H9 (cell line): Measurements from ENCODE around the gene C1QTNF3. TPM values are rescaled to one million over a fixed set of nuclear protein-coding genes. Genes with fewer than 3 reads are reported as not detected.

Experiments used
- DNase-seq: peaks from one replicate; pipeline ENCODE4 v3.0.0-alpha.2; 2017
- H2AFZ ChIP-seq: one replicate; pipeline ENCODE4 v1.6.1; 2013; ENCODE audit warnings: mild to moderate bottlenecking, low read length, control low read depth, moderate library complexity
- H2AK5ac ChIP-seq: 2 replicates; pipeline ENCODE4 v1.6.1; 2013; ENCODE audit warnings: low read length, control low read depth, mixed read lengths; ENCODE audit not compliant: insufficient read length
- H2BK120ac ChIP-seq: one replicate; pipeline ENCODE4 v1.6.1; 2013; ENCODE audit warnings: low read depth, mild to moderate bottlenecking, low read length, control low read depth, inconsistent platforms; ENCODE audit not compliant: poor library complexity, severe bottlenecking
- H2BK12ac ChIP-seq: 2 replicates; pipeline ENCODE4 v1.6.1; 2013; ENCODE audit warnings: low read length, control low read depth, mixed read lengths, low read depth; ENCODE audit not compliant: insufficient read length
- H2BK15ac ChIP-seq: 2 replicates; pipeline ENCODE4 v1.6.1; 2013; ENCODE audit warnings: low read depth, low read length, control low read depth
- H2BK20ac ChIP-seq: one replicate; pipeline ENCODE4 v1.6.1; 2013; ENCODE audit warnings: low read depth, mild to moderate bottlenecking, low read length, control low read depth, inconsistent platforms; ENCODE audit not compliant: poor library complexity, severe bottlenecking
- H2BK5ac ChIP-seq: 2 replicates; pipeline ENCODE4 v1.6.1; 2013; ENCODE audit warnings: low read length, control low read depth, mixed read lengths; ENCODE audit not compliant: insufficient read length
- H3K14ac ChIP-seq: 2 replicates; pipeline ENCODE4 v1.6.1; 2013; ENCODE audit warnings: low read length, control low read depth; ENCODE audit not compliant: insufficient read depth
- H3K18ac ChIP-seq: 2 replicates; pipeline ENCODE4 v1.6.1; 2013; ENCODE audit warnings: low read depth, mild to moderate bottlenecking, mixed read lengths, low read length, control low read depth; ENCODE audit not compliant: insufficient read length
- H3K23ac ChIP-seq: 2 replicates; pipeline ENCODE4 v1.6.1; 2013; ENCODE audit warnings: low read length, control low read depth, mixed read lengths, low read depth; ENCODE audit not compliant: insufficient read length
- H3K23me2 ChIP-seq: 2 replicates; pipeline ENCODE4 v1.6.1; 2013; ENCODE audit warnings: low read depth, mild to moderate bottlenecking, mixed read lengths, low read length, control low read depth; ENCODE audit not compliant: insufficient read length, poor library complexity, severe bottlenecking
- H3K27ac ChIP-seq: 2 replicates; pipeline ENCODE4 v1.5.1; 2013; ENCODE audit warnings: low read length, control low read depth, mixed read lengths, low read depth; ENCODE audit not compliant: insufficient read length
- H3K27me3 ChIP-seq: 2 replicates; pipeline ENCODE4 v1.6.1; 2013; ENCODE audit warnings: low read length, control low read depth, inconsistent platforms; ENCODE audit not compliant: insufficient read depth
- H3K4ac ChIP-seq: 2 replicates; pipeline ENCODE4 v1.6.1; 2013; ENCODE audit warnings: low read depth, mild to moderate bottlenecking, control low read depth, inconsistent platforms, low read length, moderate library complexity
- H3K4me1 ChIP-seq: 2 replicates; pipeline ENCODE4 v1.6.1; 2013; ENCODE audit warnings: low read length, control low read depth, inconsistent platforms; ENCODE audit not compliant: insufficient read depth
- H3K4me2 ChIP-seq: 2 replicates; pipeline ENCODE4 v1.6.1; 2013; ENCODE audit warnings: low read length, control low read depth, mixed read lengths; ENCODE audit not compliant: insufficient read length, insufficient read depth
- H3K56ac ChIP-seq: 2 replicates; pipeline ENCODE4 v1.6.1; 2013; ENCODE audit warnings: low read depth, mild to moderate bottlenecking, mixed read lengths, low read length, control low read depth; ENCODE audit not compliant: insufficient read length
- H3K79me1 ChIP-seq: 2 replicates; pipeline ENCODE4 v1.6.1; 2013; ENCODE audit warnings: low read depth, mild to moderate bottlenecking, moderate library complexity, low read length, control low read depth, inconsistent platforms; ENCODE audit not compliant: insufficient read depth, poor library complexity, severe bottlenecking
- H3K79me2 ChIP-seq: 2 replicates; pipeline ENCODE4 v1.6.1; 2013; ENCODE audit warnings: low read length, control low read depth, inconsistent platforms; ENCODE audit not compliant: insufficient read depth
- H3K9ac ChIP-seq: 2 replicates; pipeline ENCODE4 v1.6.1; 2013; ENCODE audit warnings: low read length, control low read depth, mixed read lengths; ENCODE audit not compliant: insufficient read length; ENCODE audit errors: extremely low read depth
- H3K9me3 ChIP-seq: one replicate; pipeline ENCODE4 v1.6.1; 2013; ENCODE audit warnings: low read depth, low read length, inconsistent platforms; ENCODE audit not compliant: control insufficient read depth
- H3T11ph ChIP-seq: one replicate; pipeline ENCODE4 v1.6.1; 2013; ENCODE audit warnings: mild to moderate bottlenecking, low read length, control low read depth, inconsistent platforms
- H4K20me1 ChIP-seq: one replicate; pipeline ENCODE4 v1.6.1; 2013; ENCODE audit not compliant: control insufficient read depth, insufficient read length, insufficient read depth
- H4K5ac ChIP-seq: 2 replicates; pipeline ENCODE4 v1.6.1; 2013; ENCODE audit warnings: low read depth, mild to moderate bottlenecking, mixed read lengths, low read length, control low read depth; ENCODE audit not compliant: insufficient read length
- H4K8ac ChIP-seq: replicated peaks from 2 replicates; pipeline ENCODE4 v1.6.1; 2013; ENCODE audit warnings: low read length, control low read depth, mixed read lengths, low read depth; ENCODE audit not compliant: insufficient read length
- H4K91ac ChIP-seq: 2 replicates; pipeline ENCODE4 v1.6.1; 2013; ENCODE audit warnings: low read depth, mild to moderate bottlenecking, moderate library complexity, mixed read lengths, low read length, control low read depth; ENCODE audit not compliant: insufficient read length
- H3K27ac Mint-ChIP-seq, 3 experiments: 2 replicates in 2 of 3; 3 replicates in 1 of 3; pipeline ENCODE4 v1.8.0; 2020 to 2021; ENCODE audit warnings: mixed read lengths in 3 of 3, mild to moderate bottlenecking in 1 of 3, moderate library complexity in 1 of 3
- H3K27me3 Mint-ChIP-seq: 2 replicates; pipeline ENCODE4 v1.8.0; 2021; ENCODE audit warnings: low read depth, mild to moderate bottlenecking, moderate library complexity, mixed read lengths
- H3K36me3 Mint-ChIP-seq, 3 experiments: 2 replicates in 2 of 3; 3 replicates in 1 of 3; pipeline ENCODE4 v1.8.0; 2020 to 2021; ENCODE audit warnings: low read depth in 3 of 3, mixed read lengths in 3 of 3; ENCODE audit not compliant: insufficient read depth in 1 of 3
- H3K4me1 Mint-ChIP-seq, 2 experiments: 2 replicates each; pipeline ENCODE4 v1.8.0; 2020; ENCODE audit warnings: mixed read lengths in 2 of 2
- H3K4me3 Mint-ChIP-seq, 2 experiments: 2 replicates in 1 of 2; 3 replicates in 1 of 2; pipeline ENCODE4 v1.8.0; 2020 to 2021; ENCODE audit warnings: mild to moderate bottlenecking in 2 of 2, mixed read lengths in 2 of 2, moderate library complexity in 1 of 2
- H3K9me3 Mint-ChIP-seq, 2 experiments: 2 replicates in 1 of 2; 3 replicates in 1 of 2; pipeline ENCODE4 v1.8.0; 2020; ENCODE audit warnings: mild to moderate bottlenecking in 2 of 2, mixed read lengths in 2 of 2, moderate library complexity in 1 of 2
- CTCF ChIP-seq: fragments of 200-600 bp; sonication (generic); conservative IDR thresholded peaks from 3 replicates; pipeline ENCODE4 v1.8.0; 2021; ENCODE audit warnings: antibody characterized with exemption, mild to moderate bottlenecking
- WGBS: extraction: QIAGEN DNeasy Blood & Tissue Kit; methylation state at CpG from one replicate; pipeline ENCODE4 v1.1.7; 2013; ENCODE audit warnings: missing lambda C conversion rate, low lambda C conversion rate, mixed read lengths; ENCODE audit not compliant: insufficient read length; ENCODE audit errors: extremely low coverage; 5-methylcytosine and 5-hydroxymethylcytosine counted together
- total RNA-seq: library from RNA; stranded (reverse); gene quantifications from 2 replicates; pipeline ENCODE4 v1.2.1, GENCODE V29; 2021

C1QTNF3 gene
- total RNA-seq, 1 experiment from 2014 or later, result 1.1 TPM

- Histone ChIP-seq H3K4me2 (no peak overlapping the region), H2AK5ac (no peak overlapping the region), H3K4me1 (no peaks in the 10 kb centered on the region), H3K4ac (no peak overlapping the region), H2AFZ (no peak overlapping the region), H3K79me2 (no peaks in the 10 kb centered on the region), H3K9ac (no peak overlapping the region), H2BK5ac (no peak overlapping the region), H3K79me1 (no peaks in the 10 kb centered on the region), H3K56ac (no peak overlapping the region), H3K14ac (no peak overlapping the region), H3T11ph (no peak overlapping the region), H2BK15ac (no peak overlapping the region), H3K27ac (no peak overlapping the region), H3K9me3 (no peaks in the 10 kb centered on the region), H3K23me2 (no peaks in the 10 kb centered on the region), H4K91ac (no peak overlapping the region), H3K18ac (no peak overlapping the region), H2BK12ac (no peak overlapping the region), H3K27me3 (no peaks in the 10 kb centered on the region), H4K20me1 (no peaks in the 10 kb centered on the region), H4K5ac (no peak overlapping the region), H4K8ac (no peak overlapping the region), H2BK20ac (no peak overlapping the region), H2BK120ac (no peak overlapping the region), H3K23ac (no peak overlapping the region)
- no peak for DNase-seq
- H3K9me3 Mint-ChIP-seq, result no peaks in the 10 kb centered on the region
- no CpG with 5 or more reads among the region's 3 CpGs for WGBS
- no peak overlapping the region for H3K27ac Mint-ChIP-seq
- no peaks in the 10 kb centered on the region for H3K4me1 Mint-ChIP-seq
- H3K36me3 Mint-ChIP-seq, result peaks cover 0 to 4% (median 0%) of the 10 kb centered on the region in 3 experiments; a peak in 2 of 7 replicates
- H3K27me3 Mint-ChIP-seq, result no peaks in the 10 kb centered on the region
- H3K4me3 Mint-ChIP-seq, result no peak overlapping the region
- TF ChIP-seq CTCF, result no peak
Observed at GRCh38 chr5:34031966-34032365, 11.0 kb downstream of the C1QTNF3 start.
